ENCODE data around the gene LTB4R2.

The LTB4R2 gene

GRCh38 chr14:24299255-24300191, 10.4 kb upstream of the LTB4R2 start, which contains the start of the genes DHRS1 and NOP9:
Gene DHRS1 (minus strand): TSS chr14:24299780. CDS start chr14:24299106, 674 bp downstream.
Gene NOP9 (plus strand): TSS chr14:24299850. CDS start chr14:24299955, 105 bp downstream.
- peak; percentile 76 for DNase-seq (ENCODE audit: low read depth)

GRCh38 chr14:24300326-24300980, 9.5 kb upstream of the LTB4R2 start:
- DNase-seq (ENCODE audit: low read depth) = no peak

DNA sequence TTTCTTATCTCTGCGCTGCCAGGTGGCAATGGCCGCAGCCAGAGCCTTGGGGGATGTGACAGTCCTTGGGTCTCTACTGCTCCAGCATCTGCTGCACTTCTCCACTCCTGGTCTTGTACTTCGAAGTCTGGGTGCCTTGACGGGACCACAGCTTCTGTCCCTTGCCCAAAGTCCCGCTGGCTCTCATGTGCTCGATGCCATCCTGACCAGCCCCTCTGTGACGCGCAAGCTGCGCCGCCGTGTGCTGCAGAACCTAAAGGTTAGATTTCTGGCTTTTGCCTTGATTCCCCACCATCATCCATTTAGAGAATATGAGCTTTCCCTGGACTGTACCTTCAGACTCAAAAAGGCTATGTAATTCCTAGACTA, 5.9 kb upstream of the LTB4R2 start:
- no peak for DNase-seq (ENCODE audit: low read depth)

DNA sequence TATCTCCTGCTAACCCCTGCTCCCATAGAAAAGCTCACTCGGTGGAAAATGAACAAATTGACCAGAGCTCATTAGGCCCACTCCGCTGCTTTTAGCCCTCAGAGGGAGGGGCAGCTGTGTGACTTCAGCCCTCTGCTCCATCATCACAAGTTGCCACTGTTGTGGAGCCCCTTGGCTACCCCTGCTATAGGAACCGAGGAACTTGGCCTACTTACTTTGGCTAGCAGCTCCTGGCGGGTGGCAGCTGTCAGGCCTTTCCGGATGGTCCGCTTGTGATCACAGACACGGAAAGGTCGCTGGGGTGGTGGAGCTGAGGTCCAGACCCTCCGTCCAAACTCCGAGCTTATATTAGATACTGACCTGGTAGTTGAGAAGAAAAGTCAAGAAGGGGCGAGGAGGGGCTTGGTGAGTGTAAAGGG, 2.8 kb upstream of the LTB4R2 start:
- no peak for DNase-seq (ENCODE audit: low read depth)

- no peak for DNase-seq (ENCODE audit: low read depth)
Measured at GRCh38 chr14:24307575-24308341, 2.2 kb upstream of the LTB4R2 start, which contains the start of gene CIDEB. Gene CIDEB (minus strand): TSS chr14:24307977. CDS start chr14:24307858, 119 bp downstream.

DNA sequence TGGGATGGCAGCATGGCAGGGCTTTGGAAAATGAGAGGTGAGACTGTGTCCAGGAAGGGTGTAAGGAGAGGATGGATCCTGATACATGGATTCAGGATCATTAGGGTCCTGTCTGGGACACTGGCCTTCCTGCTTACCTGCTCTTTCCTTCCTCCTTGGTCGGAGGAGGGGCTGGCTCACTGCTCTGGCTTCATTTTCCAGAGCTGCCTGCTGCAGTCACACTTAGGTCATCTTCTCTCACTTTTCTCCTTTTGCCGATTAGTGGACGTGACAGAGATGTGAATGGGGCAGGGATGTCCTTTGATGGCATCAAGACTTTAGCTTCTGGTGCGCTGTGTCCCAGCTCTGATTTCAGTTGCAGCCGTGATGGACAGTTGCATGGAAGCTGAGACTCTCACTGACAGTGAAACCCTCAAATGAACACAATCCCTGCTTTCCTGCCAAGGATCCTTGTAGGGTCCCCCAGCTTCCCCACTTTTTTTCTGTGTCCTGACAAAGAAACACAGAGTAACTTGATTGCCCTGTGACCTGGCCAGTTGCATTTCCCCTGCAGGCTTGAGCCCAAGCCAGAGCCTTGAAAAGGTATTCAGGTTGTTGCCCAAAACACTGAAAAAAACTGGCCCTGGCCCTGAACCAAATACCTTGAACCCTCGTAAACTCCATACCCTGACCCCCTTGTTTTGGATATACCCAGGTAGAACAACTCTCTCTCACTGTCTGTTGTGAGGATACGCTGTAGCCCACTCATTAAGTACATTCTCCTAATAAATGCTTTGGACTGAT, 1.4 kb upstream of the LTB4R2 start:
- DNase-seq (ENCODE audit: low read depth) = no peak

DNA sequence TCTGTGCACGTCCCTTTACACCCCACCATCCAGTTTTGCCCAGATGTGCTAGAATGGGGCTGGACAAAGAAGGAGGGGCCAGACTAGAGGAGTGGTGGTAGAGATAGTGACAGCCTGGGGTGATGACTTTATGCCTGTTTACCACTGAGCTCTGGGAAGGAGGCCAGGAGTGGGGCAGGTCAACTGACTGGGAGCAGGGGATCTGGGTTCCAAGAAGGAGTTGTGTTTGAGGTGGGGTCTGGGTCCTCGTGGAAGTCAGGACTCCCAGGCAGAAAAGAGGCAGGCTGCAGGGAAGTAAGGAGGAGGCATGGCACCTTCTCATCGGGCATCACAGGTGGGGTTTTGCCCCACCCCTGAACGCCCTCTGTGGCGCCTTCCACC, 315 bp downstream of the LTB4R2 start:
- DNase-seq (ENCODE audit: low read depth) = no peak

- no peak for DNase-seq (ENCODE audit: low read depth)
Measured at GRCh38 chr14:24310646-24311604, 985 bp downstream of the LTB4R2 start, which contains the start of gene LTB4R. Gene LTB4R (plus strand): TSS chr14:24311502. CDS start chr14:24315652, 4,150 bp downstream.

DNA sequence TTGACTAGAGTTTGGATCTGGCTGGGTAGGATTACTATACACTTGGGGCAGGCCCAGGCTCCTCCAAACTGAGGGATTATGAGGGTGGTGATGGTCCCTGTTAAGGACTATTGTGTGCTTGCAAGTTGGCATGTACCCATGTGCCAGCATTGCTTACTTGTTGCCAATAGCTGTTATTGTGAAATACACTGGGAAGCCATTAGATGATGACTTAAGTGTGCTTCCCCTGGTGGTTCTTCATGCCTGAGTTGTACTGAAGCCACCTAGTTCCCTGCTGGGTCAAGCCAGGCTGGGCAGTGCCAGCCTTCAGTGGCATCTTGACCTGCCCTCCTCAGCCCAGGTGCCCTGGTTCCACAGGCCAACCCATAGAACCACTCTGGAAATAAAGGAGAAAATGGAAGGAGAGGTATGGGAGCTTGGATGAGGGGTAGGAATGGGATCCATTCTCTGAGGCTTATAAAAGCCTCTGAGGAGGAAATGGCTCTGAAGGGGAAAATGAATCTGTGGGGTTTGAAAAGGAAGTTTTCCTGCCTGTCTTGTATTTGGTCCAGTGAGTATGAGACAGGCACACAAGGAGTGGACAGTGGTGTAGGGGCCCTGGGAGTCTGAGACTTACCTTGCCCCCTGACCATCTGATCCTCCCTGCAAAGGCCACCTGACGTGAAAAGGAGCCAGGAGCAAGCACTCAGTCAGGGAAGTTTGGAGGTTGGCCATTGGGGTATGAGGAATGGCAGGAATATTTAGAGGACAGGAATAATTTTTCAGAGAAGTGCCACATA, 2.1 kb downstream of the LTB4R2 start:
- no peak for DNase-seq (ENCODE audit: low read depth)

DNA sequence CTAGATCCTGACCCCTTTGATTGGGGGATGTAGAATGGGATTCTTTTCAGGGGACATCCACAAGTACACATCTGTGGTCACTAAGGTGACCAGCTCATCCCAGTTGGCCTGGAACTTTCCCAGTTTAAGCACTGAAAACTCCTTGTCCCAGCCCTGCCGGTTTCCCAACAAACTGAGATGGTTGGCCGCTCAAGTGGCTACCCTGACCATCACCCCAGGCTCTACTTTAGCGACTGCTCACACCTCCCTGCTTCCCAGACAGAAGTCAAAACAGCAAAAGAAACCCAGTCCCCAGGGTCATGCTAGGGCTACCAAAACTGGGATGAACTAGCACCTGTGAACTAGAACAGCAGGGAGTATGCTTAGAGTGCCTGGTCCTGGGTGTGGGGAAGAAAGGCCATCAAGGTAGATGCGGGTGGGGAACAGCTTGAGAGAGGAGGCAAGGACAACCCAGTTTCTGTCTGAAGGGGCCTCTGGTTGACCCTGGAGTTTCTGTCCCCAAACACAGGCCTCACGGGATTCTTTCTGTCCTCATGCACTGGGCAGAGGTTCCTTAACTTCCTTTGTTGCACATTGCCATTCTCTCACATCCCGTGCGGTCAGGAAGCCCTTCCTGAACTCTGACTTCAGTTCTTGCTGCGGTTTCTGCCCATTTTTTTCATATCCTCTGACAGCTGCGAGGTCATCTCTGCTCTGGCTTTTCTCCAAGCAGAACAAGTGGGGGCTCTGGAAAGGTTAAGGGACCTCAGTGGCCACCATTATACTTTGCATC, 3.0 kb downstream of the LTB4R2 start:
- no peak for DNase-seq (ENCODE audit: low read depth)

DNA sequence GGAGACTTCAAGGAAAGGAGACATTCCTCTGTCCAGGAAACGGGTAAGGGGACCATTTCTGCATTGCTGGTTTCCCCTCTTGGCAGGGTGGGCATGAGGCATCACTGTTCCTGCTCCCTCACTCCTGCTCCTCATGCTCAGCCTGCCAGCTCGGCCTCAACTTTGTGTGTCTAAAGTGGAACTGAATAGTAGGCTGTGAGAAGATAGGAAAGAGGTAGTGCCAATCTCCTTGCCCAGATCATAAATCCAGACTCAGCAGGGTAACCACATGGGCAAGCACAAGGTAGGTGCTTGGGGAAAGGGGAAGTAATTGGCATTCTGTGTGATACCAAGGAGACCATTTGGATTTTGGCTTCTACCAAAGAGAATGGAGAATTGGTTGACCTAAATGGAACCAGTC, 4.0 kb downstream of the LTB4R2 start:
- DNase-seq (ENCODE audit: low read depth) = no peak

GRCh38 chr14:24314377-24315193, 4.6 kb downstream of the LTB4R2 start:
- DNase-seq (ENCODE audit: low read depth) = no peak

GRCh38 chr14:24315243-24315806, 5.4 kb downstream of the LTB4R2 start:
- DNase-seq (ENCODE audit: low read depth) = no peak

GRCh38 chr14:24315807-24316596, 6.1 kb downstream of the LTB4R2 start:
- DNase-seq (ENCODE audit: low read depth) = no peak

DNA sequence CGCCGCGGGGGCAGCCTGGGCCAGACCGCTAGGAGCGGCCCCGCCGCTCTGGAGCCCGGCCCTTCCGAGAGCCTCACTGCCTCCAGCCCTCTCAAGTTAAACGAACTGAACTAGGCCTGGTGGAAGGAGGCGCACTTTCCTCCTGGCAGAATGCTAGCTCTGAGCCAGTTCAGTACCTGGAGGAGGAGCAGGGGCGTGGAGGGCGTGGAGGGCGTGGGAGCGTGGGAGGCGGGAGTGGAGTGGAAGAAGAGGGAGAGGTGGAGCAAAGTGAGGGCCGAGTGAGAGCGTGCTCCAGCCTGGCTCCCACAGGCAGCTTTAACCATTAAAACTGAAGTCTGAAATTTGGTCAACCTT, 6.6 kb downstream of the LTB4R2 start:
- DNase-seq (ENCODE audit: low read depth) = no peak

- no peak for DNase-seq (ENCODE audit: low read depth)
Measured at GRCh38 chr14:24317141-24317928, 7.4 kb downstream of the LTB4R2 start.

Data from HS-27A (cell line).